Measurements from ENCODE around the gene LPP. TPM values are rescaled to one million over a fixed set of nuclear protein-coding genes. Genes with fewer than 3 reads are reported as not detected.

Gene LPP
- total and polyA plus RNA-seq, 9 of the 15 experiments (the other 6 are each of a cell fraction or from before 2014, with no cell fraction given): 0.07 to 0.18 TPM; not detected in 7

DNA sequence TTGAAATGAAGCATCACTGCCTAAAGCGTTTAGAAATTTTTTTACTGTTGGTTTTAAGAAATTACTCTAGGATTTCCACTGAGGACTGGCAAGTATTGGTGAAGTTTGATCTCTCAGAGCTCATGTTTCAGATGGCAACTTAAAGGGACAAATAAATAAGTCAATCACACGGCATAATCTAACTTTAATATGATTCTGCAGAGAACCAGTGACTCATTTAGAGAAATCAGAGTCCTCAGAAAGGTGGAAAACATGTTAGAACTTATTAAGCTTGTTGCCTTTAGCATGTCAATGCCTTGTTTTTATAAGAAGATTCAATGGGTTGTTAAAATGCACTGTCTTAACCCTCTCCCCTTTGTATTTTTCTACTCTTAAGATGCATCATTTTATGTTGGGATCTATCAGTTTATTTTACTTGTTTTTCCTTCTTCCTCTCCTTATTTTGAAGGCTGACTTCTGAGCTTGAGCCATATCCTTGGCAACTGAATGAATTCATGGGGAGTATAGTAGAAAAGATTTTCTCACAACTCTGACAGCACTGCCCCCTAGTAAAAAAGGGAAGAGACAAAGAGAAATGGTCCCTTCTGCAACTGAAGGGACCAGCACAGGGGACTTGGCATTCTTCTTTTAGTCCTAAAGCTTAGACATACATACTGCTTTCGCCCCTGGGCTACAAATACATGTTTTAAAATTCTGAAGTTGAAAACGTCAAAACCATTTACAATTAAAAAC lies 431.2 kb downstream of the LPP start:
- Histone ChIP-seq H3K36me3 (ENCODE audit: control insufficient read depth, insufficient read depth, low read length) (no peaks in the 10 kb centered on the region), H3K27me3 (ENCODE audit: control insufficient read depth in 2 of 2, insufficient read depth in 2 of 2, low read length in 2 of 2) (no peaks in the 10 kb centered on the region), H2AFZ (ENCODE audit: low read depth, low read length) (no peak overlapping the region), H3K4me3 (no peak overlapping the region), H3K4me2 (ENCODE audit: insufficient read depth, low read length) (no peak overlapping the region), H3K9me3 (replicated peaks; ENCODE audit: control insufficient read depth, insufficient read depth, low read depth, low read length) (no peaks in the 10 kb centered on the region), H3K9me1 (ENCODE audit: control insufficient read depth, insufficient read depth, low read length) (no peaks in the 10 kb centered on the region), H3K9ac (ENCODE audit: insufficient read depth in 1 of 2, low read depth in 2 of 2, low read length in 2 of 2) (no peak overlapping the region), H4K20me1 (replicated peaks; ENCODE audit: control insufficient read depth, insufficient read depth, low read length) (no peaks in the 10 kb centered on the region), H3K79me2 (ENCODE audit: control insufficient read depth, insufficient read depth, low read length) (no peaks in the 10 kb centered on the region), H3K27ac (ENCODE audit: extremely low read depth, low read depth, low read length) (no peak overlapping the region), H3K4me1 (replicated peaks in 1 of 2; ENCODE audit: control insufficient read depth in 2 of 2, insufficient read depth in 2 of 2, low read length in 2 of 2) (no peaks in the 10 kb centered on the region)
- WGBS (ENCODE audit: insufficient coverage, low coverage, missing lambda C conversion rate): 0% methylated on average over 4 of the region's 4 CpGs
- intact Hi-C loops (cut with micrococcal nuclease): no loop called here
- ChIA-PET POLR2A (no interaction called here), CTCF (ENCODE audit: low intra/inter-chr PET ratio) (no interaction called here)
- BruUV-seq (replicated peaks): no TSS peak
- TF ChIP-seq CREBBP (IDR thresholded peaks at IDR 0.05; ENCODE audit: low read depth, low read length) (no peak), XRCC5 (IDR thresholded peaks at IDR 0.05; ENCODE audit: low read depth, low read length) (no peak), ZNF274 (IDR thresholded peaks at IDR 0.05; ENCODE audit: borderline replicate concordance, low read depth, low read length) (no peak), CTBP1 (IDR thresholded peaks at IDR 0.05; ENCODE audit: borderline replicate concordance) (no peak), NEUROD1 (IDR thresholded peaks at IDR 0.05; ENCODE audit: borderline replicate concordance, low read depth, low read length, partially characterized antibody) (no peak), CHD4 (IDR thresholded peaks at IDR 0.05; ENCODE audit: insufficient read depth, insufficient replicate concordance, low read depth, low read length, poor library complexity, severe bottlenecking) (no peak), SRF (CRISPR knock-in tag; IDR thresholded peaks at IDR 0.05) (no peak), TEAD1 (CRISPR knock-in tag; IDR thresholded peaks at IDR 0.05) (no peak), RNF2 (IDR thresholded peaks at IDR 0.05) (no peak), BCOR (IDR thresholded peaks at IDR 0.05) (no peak)
- TF ChIP-seq, protein P1, sequence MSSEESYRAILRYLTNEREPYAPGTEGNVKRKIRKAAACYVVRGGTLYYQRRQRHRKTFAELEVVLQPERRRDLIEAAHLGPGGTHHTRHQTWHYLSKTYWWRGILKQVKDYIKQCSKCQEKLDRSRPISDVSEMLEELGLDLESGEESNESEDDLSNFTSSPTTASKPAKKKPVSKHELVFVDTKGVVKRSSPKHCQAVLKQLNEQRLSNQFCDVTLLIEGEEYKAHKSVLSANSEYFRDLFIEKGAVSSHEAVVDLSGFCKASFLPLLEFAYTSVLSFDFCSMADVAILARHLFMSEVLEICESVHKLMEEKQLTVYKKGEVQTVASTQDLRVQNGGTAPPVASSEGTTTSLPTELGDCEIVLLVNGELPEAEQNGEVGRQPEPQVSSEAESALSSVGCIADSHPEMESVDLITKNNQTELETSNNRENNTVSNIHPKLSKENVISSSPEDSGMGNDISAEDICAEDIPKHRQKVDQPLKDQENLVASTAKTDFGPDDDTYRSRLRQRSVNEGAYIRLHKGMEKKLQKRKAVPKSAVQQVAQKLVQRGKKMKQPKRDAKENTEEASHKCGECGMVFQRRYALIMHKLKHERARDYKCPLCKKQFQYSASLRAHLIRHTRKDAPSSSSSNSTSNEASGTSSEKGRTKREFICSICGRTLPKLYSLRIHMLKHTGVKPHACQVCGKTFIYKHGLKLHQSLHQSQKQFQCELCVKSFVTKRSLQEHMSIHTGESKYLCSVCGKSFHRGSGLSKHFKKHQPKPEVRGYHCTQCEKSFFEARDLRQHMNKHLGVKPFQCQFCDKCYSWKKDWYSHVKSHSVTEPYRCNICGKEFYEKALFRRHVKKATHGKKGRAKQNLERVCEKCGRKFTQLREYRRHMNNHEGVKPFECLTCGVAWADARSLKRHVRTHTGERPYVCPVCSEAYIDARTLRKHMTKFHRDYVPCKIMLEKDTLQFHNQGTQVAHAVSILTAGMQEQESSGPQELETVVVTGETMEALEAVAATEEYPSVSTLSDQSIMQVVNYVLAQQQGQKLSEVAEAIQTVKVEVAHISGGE (CRISPR knock-in tag; IDR thresholded peaks at IDR 0.05): no peak
- TF ChIP-seq, protein P2, sequence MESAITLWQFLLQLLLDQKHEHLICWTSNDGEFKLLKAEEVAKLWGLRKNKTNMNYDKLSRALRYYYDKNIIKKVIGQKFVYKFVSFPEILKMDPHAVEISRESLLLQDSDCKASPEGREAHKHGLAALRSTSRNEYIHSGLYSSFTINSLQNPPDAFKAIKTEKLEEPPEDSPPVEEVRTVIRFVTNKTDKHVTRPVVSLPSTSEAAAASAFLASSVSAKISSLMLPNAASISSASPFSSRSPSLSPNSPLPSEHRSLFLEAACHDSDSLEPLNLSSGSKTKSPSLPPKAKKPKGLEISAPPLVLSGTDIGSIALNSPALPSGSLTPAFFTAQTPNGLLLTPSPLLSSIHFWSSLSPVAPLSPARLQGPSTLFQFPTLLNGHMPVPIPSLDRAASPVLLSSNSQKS (CRISPR knock-in tag; IDR thresholded peaks at IDR 0.05): no peak
- TF ChIP-seq, protein P3, sequence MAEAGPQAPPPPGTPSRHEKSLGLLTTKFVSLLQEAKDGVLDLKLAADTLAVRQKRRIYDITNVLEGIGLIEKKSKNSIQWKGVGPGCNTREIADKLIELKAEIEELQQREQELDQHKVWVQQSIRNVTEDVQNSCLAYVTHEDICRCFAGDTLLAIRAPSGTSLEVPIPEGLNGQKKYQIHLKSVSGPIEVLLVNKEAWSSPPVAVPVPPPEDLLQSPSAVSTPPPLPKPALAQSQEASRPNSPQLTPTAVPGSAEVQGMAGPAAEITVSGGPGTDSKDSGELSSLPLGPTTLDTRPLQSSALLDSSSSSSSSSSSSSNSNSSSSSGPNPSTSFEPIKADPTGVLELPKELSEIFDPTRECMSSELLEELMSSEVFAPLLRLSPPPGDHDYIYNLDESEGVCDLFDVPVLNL (CRISPR knock-in tag; IDR thresholded peaks at IDR 0.05; ENCODE audit: low read depth): no peak
- TF ChIP-seq, protein P4, sequence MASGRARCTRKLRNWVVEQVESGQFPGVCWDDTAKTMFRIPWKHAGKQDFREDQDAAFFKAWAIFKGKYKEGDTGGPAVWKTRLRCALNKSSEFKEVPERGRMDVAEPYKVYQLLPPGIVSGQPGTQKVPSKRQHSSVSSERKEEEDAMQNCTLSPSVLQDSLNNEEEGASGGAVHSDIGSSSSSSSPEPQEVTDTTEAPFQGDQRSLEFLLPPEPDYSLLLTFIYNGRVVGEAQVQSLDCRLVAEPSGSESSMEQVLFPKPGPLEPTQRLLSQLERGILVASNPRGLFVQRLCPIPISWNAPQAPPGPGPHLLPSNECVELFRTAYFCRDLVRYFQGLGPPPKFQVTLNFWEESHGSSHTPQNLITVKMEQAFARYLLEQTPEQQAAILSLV (tag; IDR thresholded peaks at IDR 0.05): no peak
- no peak for ATAC-seq
- DNase-seq (ENCODE audit: extremely low read depth in 1 of 4, low spot score in 3 of 4): no peak
- FAIRE-seq: no peak
- in situ Hi-C loops (cut with MboI): no loop called here

Data from K562 (cell line).